H9 (cell line): Measurements from ENCODE around the gene RAB3IL1. TPM values are rescaled to one million over a fixed set of nuclear protein-coding genes. Genes with fewer than 3 reads are reported as not detected.
A peak's percentile ranks its signal among the peaks of the same experiment; 100 is the strongest.

ENCODE experiments used
- DNase-seq: peaks from one replicate; pipeline ENCODE4 v3.0.0-alpha.2; 2017
- H2AFZ ChIP-seq: one replicate; pipeline ENCODE4 v1.6.1; 2013; ENCODE audit warnings: mild to moderate bottlenecking, low read length, control low read depth, moderate library complexity
- H2AK5ac ChIP-seq: 2 replicates; pipeline ENCODE4 v1.6.1; 2013; ENCODE audit warnings: low read length, control low read depth, mixed read lengths; ENCODE audit not compliant: insufficient read length
- H2BK120ac ChIP-seq: one replicate; pipeline ENCODE4 v1.6.1; 2013; ENCODE audit warnings: low read depth, mild to moderate bottlenecking, low read length, control low read depth, inconsistent platforms; ENCODE audit not compliant: poor library complexity, severe bottlenecking
- H2BK12ac ChIP-seq: 2 replicates; pipeline ENCODE4 v1.6.1; 2013; ENCODE audit warnings: low read length, control low read depth, mixed read lengths, low read depth; ENCODE audit not compliant: insufficient read length
- H2BK15ac ChIP-seq: 2 replicates; pipeline ENCODE4 v1.6.1; 2013; ENCODE audit warnings: low read depth, low read length, control low read depth
- H2BK20ac ChIP-seq: one replicate; pipeline ENCODE4 v1.6.1; 2013; ENCODE audit warnings: low read depth, mild to moderate bottlenecking, low read length, control low read depth, inconsistent platforms; ENCODE audit not compliant: poor library complexity, severe bottlenecking
- H2BK5ac ChIP-seq: 2 replicates; pipeline ENCODE4 v1.6.1; 2013; ENCODE audit warnings: low read length, control low read depth, mixed read lengths; ENCODE audit not compliant: insufficient read length
- H3K14ac ChIP-seq: 2 replicates; pipeline ENCODE4 v1.6.1; 2013; ENCODE audit warnings: low read length, control low read depth; ENCODE audit not compliant: insufficient read depth
- H3K18ac ChIP-seq: 2 replicates; pipeline ENCODE4 v1.6.1; 2013; ENCODE audit warnings: low read depth, mild to moderate bottlenecking, mixed read lengths, low read length, control low read depth; ENCODE audit not compliant: insufficient read length
- H3K23ac ChIP-seq: 2 replicates; pipeline ENCODE4 v1.6.1; 2013; ENCODE audit warnings: low read length, control low read depth, mixed read lengths, low read depth; ENCODE audit not compliant: insufficient read length
- H3K23me2 ChIP-seq: 2 replicates; pipeline ENCODE4 v1.6.1; 2013; ENCODE audit warnings: low read depth, mild to moderate bottlenecking, mixed read lengths, low read length, control low read depth; ENCODE audit not compliant: insufficient read length, poor library complexity, severe bottlenecking
- H3K27ac ChIP-seq: 2 replicates; pipeline ENCODE4 v1.5.1; 2013; ENCODE audit warnings: low read length, control low read depth, mixed read lengths, low read depth; ENCODE audit not compliant: insufficient read length
- H3K27me3 ChIP-seq: 2 replicates; pipeline ENCODE4 v1.6.1; 2013; ENCODE audit warnings: low read length, control low read depth, inconsistent platforms; ENCODE audit not compliant: insufficient read depth
- H3K4ac ChIP-seq: 2 replicates; pipeline ENCODE4 v1.6.1; 2013; ENCODE audit warnings: low read depth, mild to moderate bottlenecking, control low read depth, inconsistent platforms, low read length, moderate library complexity
- H3K4me1 ChIP-seq: 2 replicates; pipeline ENCODE4 v1.6.1; 2013; ENCODE audit warnings: low read length, control low read depth, inconsistent platforms; ENCODE audit not compliant: insufficient read depth
- H3K4me2 ChIP-seq: 2 replicates; pipeline ENCODE4 v1.6.1; 2013; ENCODE audit warnings: low read length, control low read depth, mixed read lengths; ENCODE audit not compliant: insufficient read length, insufficient read depth
- H3K56ac ChIP-seq: 2 replicates; pipeline ENCODE4 v1.6.1; 2013; ENCODE audit warnings: low read depth, mild to moderate bottlenecking, mixed read lengths, low read length, control low read depth; ENCODE audit not compliant: insufficient read length
- H3K79me1 ChIP-seq: 2 replicates; pipeline ENCODE4 v1.6.1; 2013; ENCODE audit warnings: low read depth, mild to moderate bottlenecking, moderate library complexity, low read length, control low read depth, inconsistent platforms; ENCODE audit not compliant: insufficient read depth, poor library complexity, severe bottlenecking
- H3K79me2 ChIP-seq: 2 replicates; pipeline ENCODE4 v1.6.1; 2013; ENCODE audit warnings: low read length, control low read depth, inconsistent platforms; ENCODE audit not compliant: insufficient read depth
- H3K9ac ChIP-seq: 2 replicates; pipeline ENCODE4 v1.6.1; 2013; ENCODE audit warnings: low read length, control low read depth, mixed read lengths; ENCODE audit not compliant: insufficient read length; ENCODE audit errors: extremely low read depth
- H3K9me3 ChIP-seq: one replicate; pipeline ENCODE4 v1.6.1; 2013; ENCODE audit warnings: low read depth, low read length, inconsistent platforms; ENCODE audit not compliant: control insufficient read depth
- H3T11ph ChIP-seq: one replicate; pipeline ENCODE4 v1.6.1; 2013; ENCODE audit warnings: mild to moderate bottlenecking, low read length, control low read depth, inconsistent platforms
- H4K20me1 ChIP-seq: one replicate; pipeline ENCODE4 v1.6.1; 2013; ENCODE audit not compliant: control insufficient read depth, insufficient read length, insufficient read depth
- H4K5ac ChIP-seq: 2 replicates; pipeline ENCODE4 v1.6.1; 2013; ENCODE audit warnings: low read depth, mild to moderate bottlenecking, mixed read lengths, low read length, control low read depth; ENCODE audit not compliant: insufficient read length
- H4K8ac ChIP-seq: replicated peaks from 2 replicates; pipeline ENCODE4 v1.6.1; 2013; ENCODE audit warnings: low read length, control low read depth, mixed read lengths, low read depth; ENCODE audit not compliant: insufficient read length
- H4K91ac ChIP-seq: 2 replicates; pipeline ENCODE4 v1.6.1; 2013; ENCODE audit warnings: low read depth, mild to moderate bottlenecking, moderate library complexity, mixed read lengths, low read length, control low read depth; ENCODE audit not compliant: insufficient read length
- H3K27ac Mint-ChIP-seq, 3 experiments: 2 replicates in 2 of 3; 3 replicates in 1 of 3; pipeline ENCODE4 v1.8.0; 2020 to 2021; ENCODE audit warnings: mixed read lengths in 3 of 3, mild to moderate bottlenecking in 1 of 3, moderate library complexity in 1 of 3
- H3K27me3 Mint-ChIP-seq: 2 replicates; pipeline ENCODE4 v1.8.0; 2021; ENCODE audit warnings: low read depth, mild to moderate bottlenecking, moderate library complexity, mixed read lengths
- H3K36me3 Mint-ChIP-seq, 3 experiments: 2 replicates in 2 of 3; 3 replicates in 1 of 3; pipeline ENCODE4 v1.8.0; 2020 to 2021; ENCODE audit warnings: low read depth in 3 of 3, mixed read lengths in 3 of 3; ENCODE audit not compliant: insufficient read depth in 1 of 3
- H3K4me1 Mint-ChIP-seq, 2 experiments: 2 replicates each; pipeline ENCODE4 v1.8.0; 2020; ENCODE audit warnings: mixed read lengths in 2 of 2
- H3K4me3 Mint-ChIP-seq, 2 experiments: 2 replicates in 1 of 2; 3 replicates in 1 of 2; pipeline ENCODE4 v1.8.0; 2020 to 2021; ENCODE audit warnings: mild to moderate bottlenecking in 2 of 2, mixed read lengths in 2 of 2, moderate library complexity in 1 of 2
- H3K9me3 Mint-ChIP-seq, 2 experiments: 2 replicates in 1 of 2; 3 replicates in 1 of 2; pipeline ENCODE4 v1.8.0; 2020; ENCODE audit warnings: mild to moderate bottlenecking in 2 of 2, mixed read lengths in 2 of 2, moderate library complexity in 1 of 2
- WGBS: extraction: QIAGEN DNeasy Blood & Tissue Kit; methylation state at CpG from one replicate; pipeline ENCODE4 v1.1.7; 2013; ENCODE audit warnings: missing lambda C conversion rate, low lambda C conversion rate, mixed read lengths; ENCODE audit not compliant: insufficient read length; ENCODE audit errors: extremely low coverage; 5-methylcytosine and 5-hydroxymethylcytosine counted together
- total RNA-seq: library from RNA; stranded (reverse); gene quantifications from 2 replicates; pipeline ENCODE4 v1.2.1, GENCODE V29; 2021
- TF ChIP-seq, protein P1 (sequence below): fragments of 200-600 bp; sonication (generic); conservative IDR thresholded peaks from 3 replicates; pipeline ENCODE4 v1.8.0; 2021; ENCODE audit warnings: antibody characterized with exemption, mild to moderate bottlenecking

RAB3IL1 gene
- total RNA-seq, 1 experiment from 2014 or later, result 2.4 TPM

DNA sequence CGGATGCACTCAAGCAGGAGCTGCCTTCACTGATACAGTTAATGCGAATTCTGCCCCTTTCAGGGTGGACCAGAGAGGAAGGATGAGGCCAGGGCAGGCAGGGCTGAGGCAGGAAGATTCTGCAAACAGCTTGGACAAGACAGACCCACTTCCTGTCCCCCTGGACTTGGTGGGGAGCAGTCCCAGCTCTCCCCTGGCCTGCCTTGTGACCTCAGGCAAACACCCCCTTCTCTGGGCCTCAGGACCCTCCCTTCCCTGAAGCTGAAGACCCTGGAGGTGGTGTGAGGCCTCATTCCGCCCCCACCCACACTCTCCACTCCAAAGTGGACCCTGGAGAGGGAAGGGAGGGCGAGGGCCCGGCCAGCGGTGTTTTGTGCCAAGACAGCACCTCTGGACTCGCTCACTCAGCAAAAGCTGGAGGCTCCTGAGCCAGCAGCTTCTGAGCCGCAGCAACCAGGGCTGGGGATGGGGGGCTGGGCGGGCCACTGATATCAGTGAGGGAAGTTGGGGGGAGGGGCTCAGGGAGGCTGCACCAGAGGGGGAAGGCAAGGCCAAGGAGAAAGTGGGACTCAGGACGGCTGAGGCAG lies 8.5 kb downstream of the RAB3IL1 start:
- Histone ChIP-seq H4K20me1 (no peaks in the 10 kb centered on the region), H3K27me3 (no peaks in the 10 kb centered on the region), H4K5ac (no peak overlapping the region), H2BK120ac (no peak overlapping the region), H3K18ac (no peak overlapping the region), H3K27ac (no peak overlapping the region), H3K14ac (peak overlapping the region; percentile 51; the same call in 1 of the 2 replicates), H3K79me2 (no peaks in the 10 kb centered on the region), H3K4me2 (no peak overlapping the region), H3K9ac (no peak overlapping the region), H3K4ac (no peak overlapping the region), H3K79me1 (no peaks in the 10 kb centered on the region), H2BK12ac (no peak overlapping the region), H3T11ph (no peak overlapping the region), H3K56ac (no peak overlapping the region), H3K23me2 (no peaks in the 10 kb centered on the region), H2BK15ac (no peak overlapping the region), H3K4me1 (no peaks in the 10 kb centered on the region; the same call in 1 of the 2 replicates), H3K9me3 (no peaks in the 10 kb centered on the region), H3K23ac (no peak overlapping the region), H4K8ac (no peak overlapping the region), H2AFZ (no peak overlapping the region), H2AK5ac (no peak overlapping the region), H2BK20ac (no peak overlapping the region), H2BK5ac (no peak overlapping the region), H4K91ac (no peak overlapping the region)
- Mint-ChIP-seq H3K27ac (peak overlapping the region in 2 of 3 experiments; percentile 58 to 94; a peak in 3 of 7 replicates), H3K4me1 (peaks cover 13 to 37% of the 10 kb centered on the region in 2 experiments), H3K4me3 (no peak overlapping the region), H3K9me3 (no peaks in the 10 kb centered on the region), H3K36me3 (no peaks in the 10 kb centered on the region), H3K27me3 (peaks cover 4% of the 10 kb centered on the region; the same call in 1 of the 2 replicates)
- WGBS, result no CpG with 5 or more reads among the region's 10 CpGs
- no peak for DNase-seq
- TF ChIP-seq, protein P1, sequence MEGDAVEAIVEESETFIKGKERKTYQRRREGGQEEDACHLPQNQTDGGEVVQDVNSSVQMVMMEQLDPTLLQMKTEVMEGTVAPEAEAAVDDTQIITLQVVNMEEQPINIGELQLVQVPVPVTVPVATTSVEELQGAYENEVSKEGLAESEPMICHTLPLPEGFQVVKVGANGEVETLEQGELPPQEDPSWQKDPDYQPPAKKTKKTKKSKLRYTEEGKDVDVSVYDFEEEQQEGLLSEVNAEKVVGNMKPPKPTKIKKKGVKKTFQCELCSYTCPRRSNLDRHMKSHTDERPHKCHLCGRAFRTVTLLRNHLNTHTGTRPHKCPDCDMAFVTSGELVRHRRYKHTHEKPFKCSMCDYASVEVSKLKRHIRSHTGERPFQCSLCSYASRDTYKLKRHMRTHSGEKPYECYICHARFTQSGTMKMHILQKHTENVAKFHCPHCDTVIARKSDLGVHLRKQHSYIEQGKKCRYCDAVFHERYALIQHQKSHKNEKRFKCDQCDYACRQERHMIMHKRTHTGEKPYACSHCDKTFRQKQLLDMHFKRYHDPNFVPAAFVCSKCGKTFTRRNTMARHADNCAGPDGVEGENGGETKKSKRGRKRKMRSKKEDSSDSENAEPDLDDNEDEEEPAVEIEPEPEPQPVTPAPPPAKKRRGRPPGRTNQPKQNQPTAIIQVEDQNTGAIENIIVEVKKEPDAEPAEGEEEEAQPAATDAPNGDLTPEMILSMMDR, result no peak
